Keratinocyte (primary cell): ENCODE measurements around the gene CCDC182.

Source experiments
- EZH2 ChIP-seq: IDR thresholded peaks from one replicate; pipeline ENCODE4 v1.6.1; 2012; ENCODE audit warnings: inconsistent platforms, mild to moderate bottlenecking, low read length, moderate library complexity
- TF ChIP-seq, protein P1 (sequence below), 3 experiments: IDR thresholded peaks in 1 of 3; conservative IDR thresholded peaks in 1 of 3; optimal IDR thresholded peaks in 1 of 3; 2 replicates in 2 of 3; 3 replicates in 1 of 3; pipeline versions ENCODE3 to v1.5.1; 2011; ENCODE audit warnings: low read length in 3 of 3, mild to moderate bottlenecking in 3 of 3, moderate library complexity in 2 of 3, control low read depth in 1 of 3, inconsistent platforms in 1 of 3; ENCODE audit not compliant: insufficient read depth in 2 of 3; ENCODE audit errors: extremely low read depth in 1 of 3

DNA sequence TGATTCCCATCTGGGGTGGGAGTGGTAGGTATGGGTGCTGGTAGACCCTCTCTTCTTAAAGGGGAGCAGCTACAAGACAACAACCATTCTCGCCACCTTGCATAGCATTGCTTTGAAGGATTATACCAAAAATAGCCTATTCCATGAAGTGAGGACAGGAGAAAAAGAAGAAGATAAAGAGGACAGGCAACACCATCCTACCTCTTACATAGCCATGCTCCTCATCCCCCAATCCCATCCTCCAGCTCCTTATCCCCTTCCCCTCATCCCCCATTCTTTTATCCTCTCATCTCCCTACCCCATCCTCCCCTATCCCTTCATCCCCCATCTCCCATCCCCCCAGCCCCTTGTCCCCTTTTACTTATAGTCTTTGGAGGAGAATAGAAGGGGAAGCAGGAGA is 29.1 kb downstream of the CCDC182 start:
- TF ChIP-seq, protein P1, sequence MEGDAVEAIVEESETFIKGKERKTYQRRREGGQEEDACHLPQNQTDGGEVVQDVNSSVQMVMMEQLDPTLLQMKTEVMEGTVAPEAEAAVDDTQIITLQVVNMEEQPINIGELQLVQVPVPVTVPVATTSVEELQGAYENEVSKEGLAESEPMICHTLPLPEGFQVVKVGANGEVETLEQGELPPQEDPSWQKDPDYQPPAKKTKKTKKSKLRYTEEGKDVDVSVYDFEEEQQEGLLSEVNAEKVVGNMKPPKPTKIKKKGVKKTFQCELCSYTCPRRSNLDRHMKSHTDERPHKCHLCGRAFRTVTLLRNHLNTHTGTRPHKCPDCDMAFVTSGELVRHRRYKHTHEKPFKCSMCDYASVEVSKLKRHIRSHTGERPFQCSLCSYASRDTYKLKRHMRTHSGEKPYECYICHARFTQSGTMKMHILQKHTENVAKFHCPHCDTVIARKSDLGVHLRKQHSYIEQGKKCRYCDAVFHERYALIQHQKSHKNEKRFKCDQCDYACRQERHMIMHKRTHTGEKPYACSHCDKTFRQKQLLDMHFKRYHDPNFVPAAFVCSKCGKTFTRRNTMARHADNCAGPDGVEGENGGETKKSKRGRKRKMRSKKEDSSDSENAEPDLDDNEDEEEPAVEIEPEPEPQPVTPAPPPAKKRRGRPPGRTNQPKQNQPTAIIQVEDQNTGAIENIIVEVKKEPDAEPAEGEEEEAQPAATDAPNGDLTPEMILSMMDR (optimal IDR thresholded peaks at IDR 0.05 in 1 of 3, IDR thresholded peaks at IDR 0.05 in 1 of 3, conservative IDR thresholded peaks at IDR 0.05 in 1 of 3; ENCODE audit: extremely low read depth in 1 of 3, insufficient read depth in 2 of 3, low read length in 3 of 3) = no peak
- no peak for TF ChIP-seq EZH2
